Ovary (tissue), 9 donors: ENCODE results near the gene TBC1D7. TPM values are rescaled to one million over a fixed set of nuclear protein-coding genes. Genes with fewer than 3 reads are reported as not detected.

Experiments used
- DNase-seq, 5 donors: peaks; one replicate each; pipeline ENCODE4 v3.0.0-alpha.2; 2019 to 2020
- H3K27ac ChIP-seq, 2 donors: fragments of 200-600 bp; one replicate each; pipeline versions ENCODE4 v1.5.1 to v1.8.0; 2019 to 2022
- H3K27me3 ChIP-seq: fragments of 200-600 bp; one replicate; pipeline ENCODE4 v1.8.0; 2022
- H3K36me3 ChIP-seq: fragments of 200-600 bp; sonication (generic); one replicate; pipeline ENCODE4 v1.5.1; 2019
- H3K4me1 ChIP-seq: one replicate; pipeline ENCODE4 v1.8.1; 2013; ENCODE audit warnings: mild to moderate bottlenecking, moderate library complexity; ENCODE audit not compliant: insufficient read depth
- H3K4me3 ChIP-seq: fragments of 200-600 bp; sonication (generic); one replicate; pipeline ENCODE4 v1.5.1; 2017
- H3K9me3 ChIP-seq, 2 donors: fragments of 200-600 bp in 1 of 2; sonication (generic) in 1 of 2; one replicate each; pipeline versions ENCODE4 v1.5.1 to v1.8.1; 2013 to 2019; ENCODE audit warnings: mild to moderate bottlenecking in 1 of 2, moderate library complexity in 1 of 2
- EP300 ChIP-seq: sonication (generic); formaldehyde crosslinking; IDR thresholded peaks from one replicate; pipeline ENCODE4 v1.6.1; 2017; ENCODE audit warnings: antibody characterized with exemption
- POLR2A ChIP-seq: fragments of 450-650 bp; IDR thresholded peaks from one replicate; pipeline ENCODE4 v1.6.1; 2017; ENCODE audit warnings: antibody characterized with exemption, mild to moderate bottlenecking, moderate library complexity
- whole genome bisulfite sequencing, 3 donors: extraction: QIAGEN DNeasy Blood & Tissue Kit in 1 of 3; methylation state at CpG; one replicate each; pipeline versions ENCODE4 v1.1.5 to v1.1.7; 2013 to 2017; 5-methylcytosine and 5-hydroxymethylcytosine counted together
- intact Hi-C, 4 donors: fragments of 100-400 bp; cut with DNase I; formaldehyde crosslinking; loops; one replicate each; pipeline versions ENCODE4 v1.11.0 to v1.15.1; 2022 to 2023
- polyA plus RNA-seq, 2 donors: library from polyadenylated mRNA; stranded (reverse); fragments of 200-250 nt in 1 of 2; fragments of 350-450 nt in 1 of 2; fragmentation: Illumina TruSeq in 1 of 2; extraction: RNeasy Lipid Tissue Mini Kit (QIAGEN cat#74804) in 1 of 2; gene quantifications; one replicate each; pipeline ENCODE4 v1.2.3, GENCODE V29; 2013 to 2014
- total RNA-seq, 7 donors: library from RNA; depleted of rRNA in 2 of 7; stranded (reverse); fragments of >200 nt in 2 of 7; fragmentation: NEBNext Ultra II Directional in 3 of 7; extraction: Animal tissue kit (Norgen Biotek cat#: 25700) in 3 of 7; gene quantifications; one replicate each; pipeline versions ENCODE4 v1.1.0 to v1.2.4, GENCODE V29; 2016 to 2023
- TF ChIP-seq, protein P1 (sequence below), 3 donors: fragments of 450-650 bp in 2 of 3; fragments of 200-600 bp in 1 of 3; IDR thresholded peaks; one replicate each; pipeline versions ENCODE4 v1.5.1 to v1.8.0; 2016 to 2022; ENCODE audit warnings: antibody characterized with exemption in 3 of 3, mild to moderate bottlenecking in 1 of 3
- donor health status: DM: no; HTN: no; CAD: no; lungs with moderate emphysema.
- donor health status: DM: no; HTN: no; CAD: no.
- donor health status: Bipolar disorder and iron deficiency.
- donor health status: DM: yes; HTN: yes; CAD: no.
- donor health status: DM: no; HTN: no; CAD: no.
- donor health status: DM: yes; HTN: yes; CAD: no.

The TBC1D7 gene
- total and polyA plus RNA-seq, 9 donors = 4.7 to 11.9 (median 7.5) TPM

DNA sequence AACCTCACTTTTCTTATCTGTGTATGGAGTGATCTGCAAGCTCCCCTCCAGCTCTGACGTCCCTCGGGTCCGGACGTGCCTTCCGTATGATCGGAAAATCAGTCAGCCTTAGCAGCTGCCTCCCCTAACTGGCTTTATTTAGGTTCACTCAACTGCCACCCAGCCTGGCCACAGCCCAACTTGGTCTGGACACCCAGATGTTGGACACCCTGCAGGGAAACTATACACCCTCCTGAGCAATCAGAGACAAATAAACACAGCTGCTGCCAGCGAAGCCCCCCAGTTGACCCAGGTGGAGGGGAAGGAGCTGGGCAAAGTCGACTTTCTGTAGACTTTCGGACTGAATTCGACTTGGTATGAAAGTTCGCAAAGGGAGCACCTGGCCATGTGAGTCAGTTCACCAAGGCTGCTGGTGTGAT, 28.9 kb downstream of the TBC1D7 start:
- H3K4me3 ChIP-seq = no peak overlapping the region
- no peaks in the 10 kb centered on the region for H3K27me3 ChIP-seq
- TF ChIP-seq, protein P1, sequence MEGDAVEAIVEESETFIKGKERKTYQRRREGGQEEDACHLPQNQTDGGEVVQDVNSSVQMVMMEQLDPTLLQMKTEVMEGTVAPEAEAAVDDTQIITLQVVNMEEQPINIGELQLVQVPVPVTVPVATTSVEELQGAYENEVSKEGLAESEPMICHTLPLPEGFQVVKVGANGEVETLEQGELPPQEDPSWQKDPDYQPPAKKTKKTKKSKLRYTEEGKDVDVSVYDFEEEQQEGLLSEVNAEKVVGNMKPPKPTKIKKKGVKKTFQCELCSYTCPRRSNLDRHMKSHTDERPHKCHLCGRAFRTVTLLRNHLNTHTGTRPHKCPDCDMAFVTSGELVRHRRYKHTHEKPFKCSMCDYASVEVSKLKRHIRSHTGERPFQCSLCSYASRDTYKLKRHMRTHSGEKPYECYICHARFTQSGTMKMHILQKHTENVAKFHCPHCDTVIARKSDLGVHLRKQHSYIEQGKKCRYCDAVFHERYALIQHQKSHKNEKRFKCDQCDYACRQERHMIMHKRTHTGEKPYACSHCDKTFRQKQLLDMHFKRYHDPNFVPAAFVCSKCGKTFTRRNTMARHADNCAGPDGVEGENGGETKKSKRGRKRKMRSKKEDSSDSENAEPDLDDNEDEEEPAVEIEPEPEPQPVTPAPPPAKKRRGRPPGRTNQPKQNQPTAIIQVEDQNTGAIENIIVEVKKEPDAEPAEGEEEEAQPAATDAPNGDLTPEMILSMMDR (IDR thresholded peaks at IDR 0.05) = no peak
- TF ChIP-seq EP300 = no peak
- H3K36me3 ChIP-seq = no peaks in the 10 kb centered on the region
- intact Hi-C loops = no loop called here
- H3K4me1 ChIP-seq = peaks cover 11% of the 10 kb centered on the region
- no peak for DNase-seq
- H3K27ac ChIP-seq = no peak overlapping the region
- 95% methylated on average over 11 of the region's 11 CpGs for WGBS, 3 donors
- no peaks in the 10 kb centered on the region for H3K9me3 ChIP-seq

DNA sequence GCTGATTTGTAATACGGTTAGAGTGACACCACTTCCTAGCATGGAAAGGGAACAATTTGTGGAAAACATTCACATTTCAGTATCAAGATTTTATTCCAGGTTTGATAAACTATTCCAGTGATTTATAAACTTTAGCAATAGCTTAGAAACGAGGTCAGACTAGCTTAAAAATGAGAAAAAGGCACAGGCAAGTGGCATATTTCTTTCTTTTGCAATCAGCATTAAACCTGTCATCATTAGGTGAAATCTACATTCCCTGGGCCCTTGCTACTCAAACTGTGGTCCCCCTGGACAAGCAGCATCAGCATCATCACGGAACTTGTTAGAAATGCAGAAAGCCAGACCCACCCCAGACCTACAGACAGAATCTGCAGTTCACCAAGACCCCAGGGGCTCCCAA, 29.9 kb downstream of the TBC1D7 start:
- TF ChIP-seq, protein P1 (IDR thresholded peaks at IDR 0.05) = no peak
- TF ChIP-seq POLR2A = no peak
- no peak for TF ChIP-seq EP300
- Histone ChIP-seq H3K27me3 (no peaks in the 10 kb centered on the region), H3K4me1 (peaks cover 7% of the 10 kb centered on the region), H3K27ac (no peak overlapping the region), H3K36me3 (no peaks in the 10 kb centered on the region), H3K9me3 (no peaks in the 10 kb centered on the region), H3K4me3 (no peak overlapping the region)
- intact Hi-C loops = no loop called here
- whole genome bisulfite sequencing, 3 donors = 75 to 86% (median 83%) methylated on average over 3 of the region's 3 CpGs
- no peak for DNase-seq

DNA sequence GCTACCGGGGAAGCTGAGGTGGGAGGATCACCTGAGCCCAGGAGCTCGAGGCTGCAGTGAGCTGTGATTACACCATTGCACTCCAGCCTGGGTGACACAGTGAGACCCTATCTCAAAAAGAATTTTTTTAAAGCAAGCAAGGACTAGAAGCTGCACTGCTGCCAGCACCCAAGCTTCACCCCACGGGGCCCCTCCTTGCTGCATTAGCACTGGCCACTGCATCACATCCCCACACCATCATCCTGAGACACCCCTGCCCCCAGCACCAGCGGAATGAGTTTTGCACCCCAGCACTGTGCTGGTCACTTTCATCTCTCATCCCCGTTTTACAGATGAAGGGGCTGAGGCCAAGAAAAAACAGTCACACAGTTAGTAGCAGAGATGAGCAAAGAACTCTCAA, 30.9 kb downstream of the TBC1D7 start:
- TF ChIP-seq, protein P1 (IDR thresholded peaks at IDR 0.05) = no peak
- TF ChIP-seq EP300 (no peak), POLR2A (no peak)
- Histone ChIP-seq H3K4me1 (peaks cover 1% of the 10 kb centered on the region), H3K27me3 (no peaks in the 10 kb centered on the region), H3K36me3 (no peaks in the 10 kb centered on the region), H3K4me3 (no peak overlapping the region), H3K9me3 (no peaks in the 10 kb centered on the region), H3K27ac (no peak overlapping the region)
- DNase-seq = no peak
- 82 to 98% (median 95%) methylated on average over 5 of the region's 5 CpGs for WGBS, 3 donors
- intact Hi-C loops = no loop called here

DNA sequence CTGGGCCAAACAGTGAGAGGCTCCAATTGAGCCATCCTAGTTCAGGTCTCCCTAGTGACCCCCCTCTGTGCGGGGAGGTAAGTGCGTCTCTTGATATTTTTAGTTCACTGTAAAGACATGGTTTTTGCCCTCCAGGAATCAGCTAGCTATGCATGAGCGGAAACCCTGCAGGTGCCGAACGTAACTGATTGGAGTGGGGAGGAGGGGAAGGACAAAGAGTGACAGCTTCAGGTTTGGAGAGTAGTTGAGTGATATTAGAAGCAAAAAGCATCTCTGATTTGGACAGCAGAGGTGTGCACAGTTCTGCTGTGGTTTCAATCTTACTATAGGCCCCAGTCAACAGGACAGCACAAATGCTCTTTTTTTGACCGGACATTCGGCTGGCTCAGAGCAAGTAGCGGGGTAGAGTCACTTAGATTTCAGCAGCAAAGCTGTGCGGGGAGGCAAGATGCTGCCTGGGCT, 31.8 kb downstream of the TBC1D7 start:
- H3K36me3 ChIP-seq = no peaks in the 10 kb centered on the region
- 95 to 98% (median 95%) methylated on average over 9 of the region's 9 CpGs for WGBS, 3 donors
- H3K27me3 ChIP-seq = no peaks in the 10 kb centered on the region
- no peak for TF ChIP-seq POLR2A
- no peak for TF ChIP-seq EP300
- TF ChIP-seq, protein P1 (IDR thresholded peaks at IDR 0.05) = no peak
- intact Hi-C loops = no loop called here
- H3K4me3 ChIP-seq = no peak overlapping the region
- no peak overlapping the region for H3K27ac ChIP-seq
- DNase-seq = no peak
- H3K9me3 ChIP-seq = no peaks in the 10 kb centered on the region
- H3K4me1 ChIP-seq = no peaks in the 10 kb centered on the region
